GM20431 (cell line): ENCODE measurements around the gene BUD23.
"Not testable (repeated sequence)": the region's sequence is repeated elsewhere in the genome, so short reads cannot be mapped to it uniquely, and the experiment has no call there.

Experiments
- in situ Hi-C: fragments of 300-500 bp; cut with MseI, MboI; formaldehyde crosslinking; loops from one replicate; pipeline ENCODE4 v1.15.0; 2020; ENCODE audit warnings: low sequenced_read_pairs; ENCODE audit not compliant: unreplicated experiment

Gene BUD23

DNA sequence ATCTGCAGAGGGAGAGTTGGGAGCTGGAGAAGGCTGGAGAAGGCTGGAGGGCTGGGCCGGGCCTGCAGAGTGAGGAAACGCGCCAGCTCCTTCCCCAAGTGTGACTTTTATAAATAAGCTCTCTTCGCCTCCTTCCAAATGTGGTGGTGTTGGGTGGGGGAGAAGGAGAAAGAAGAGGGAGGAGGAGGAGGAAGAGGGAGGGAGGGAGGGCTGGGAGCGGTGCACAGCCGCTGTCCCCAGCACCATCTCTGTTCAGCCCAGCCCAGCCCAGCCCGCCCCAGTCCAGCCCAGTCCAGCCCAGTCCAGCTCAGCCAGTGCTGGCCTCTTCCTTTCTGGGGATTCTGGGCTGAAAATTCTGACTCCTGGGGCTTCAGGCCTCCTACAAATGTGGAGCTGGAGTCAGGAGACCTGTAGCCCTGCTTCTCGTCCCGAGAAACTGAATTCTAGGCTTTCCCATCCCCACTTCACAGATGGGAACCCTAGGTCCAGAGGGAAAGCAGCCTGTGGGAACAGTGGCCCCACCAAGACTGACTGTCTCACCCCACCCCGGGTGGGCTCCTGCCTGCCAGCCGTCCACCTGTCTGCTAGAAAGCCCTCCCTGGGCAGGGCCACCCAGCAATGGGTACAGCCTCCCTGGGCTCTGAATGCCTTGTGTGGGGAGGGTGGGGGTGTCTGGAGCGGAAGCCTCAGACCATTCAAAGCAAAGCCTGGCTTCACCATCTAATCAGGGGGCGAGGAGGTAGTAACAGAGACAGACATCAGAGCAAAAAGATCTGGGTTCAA is 33.8 kb downstream of the BUD23 start:
- in situ Hi-C loops, result loop anchor here (10.0 kb wide), 1 partner anchor 62 kb away; no protein-coding TSS in a partner anchor

DNA sequence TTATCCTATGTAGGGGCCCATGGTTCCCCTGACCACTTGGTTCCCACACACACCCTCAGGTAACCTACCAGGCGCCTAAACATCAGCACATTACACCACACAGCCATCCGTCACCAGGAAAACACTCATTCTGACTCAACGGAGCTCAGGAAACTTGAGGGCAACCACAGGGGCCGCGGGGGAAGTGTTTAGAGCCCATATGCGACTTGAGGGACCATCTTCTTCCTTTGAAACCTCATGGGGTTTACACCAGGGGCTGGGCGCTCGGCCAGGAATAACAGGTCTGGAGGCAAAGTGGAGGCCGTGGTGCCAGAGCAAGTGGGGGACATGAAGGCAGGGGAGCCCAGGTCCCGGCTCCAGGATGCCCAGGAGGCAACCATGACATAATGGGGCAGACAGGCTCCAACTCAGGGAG is 34.6 kb downstream of the BUD23 start:
- in situ Hi-C loops, result loop anchor here (10.0 kb wide), 1 partner anchor 63 kb away; no protein-coding TSS in a partner anchor

DNA sequence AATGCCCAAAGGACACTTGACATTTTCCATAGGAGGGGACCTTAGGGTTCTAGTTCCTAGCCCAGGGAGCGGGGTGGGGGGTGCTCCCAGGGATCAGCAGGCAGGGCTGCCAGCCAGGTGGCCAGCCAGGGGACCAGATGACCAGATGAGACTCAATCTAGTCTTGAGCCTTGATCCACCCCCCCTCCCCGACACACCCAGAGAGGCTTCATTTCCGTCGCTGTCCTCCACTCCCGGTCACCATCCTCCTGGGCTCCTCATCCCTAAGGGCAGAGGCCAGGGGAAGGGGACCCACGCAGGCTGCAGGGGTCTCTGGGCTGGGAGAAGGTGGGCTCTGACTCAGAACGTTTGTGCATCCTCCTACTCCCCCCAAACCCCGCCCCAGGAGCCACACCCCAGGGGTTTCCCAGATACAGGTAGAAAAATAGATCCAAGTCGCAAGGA is 35.1 kb downstream of the BUD23 start:
- in situ Hi-C loops, result loop anchor here (10.0 kb wide), 1 partner anchor 64 kb away; no protein-coding TSS in a partner anchor

DNA sequence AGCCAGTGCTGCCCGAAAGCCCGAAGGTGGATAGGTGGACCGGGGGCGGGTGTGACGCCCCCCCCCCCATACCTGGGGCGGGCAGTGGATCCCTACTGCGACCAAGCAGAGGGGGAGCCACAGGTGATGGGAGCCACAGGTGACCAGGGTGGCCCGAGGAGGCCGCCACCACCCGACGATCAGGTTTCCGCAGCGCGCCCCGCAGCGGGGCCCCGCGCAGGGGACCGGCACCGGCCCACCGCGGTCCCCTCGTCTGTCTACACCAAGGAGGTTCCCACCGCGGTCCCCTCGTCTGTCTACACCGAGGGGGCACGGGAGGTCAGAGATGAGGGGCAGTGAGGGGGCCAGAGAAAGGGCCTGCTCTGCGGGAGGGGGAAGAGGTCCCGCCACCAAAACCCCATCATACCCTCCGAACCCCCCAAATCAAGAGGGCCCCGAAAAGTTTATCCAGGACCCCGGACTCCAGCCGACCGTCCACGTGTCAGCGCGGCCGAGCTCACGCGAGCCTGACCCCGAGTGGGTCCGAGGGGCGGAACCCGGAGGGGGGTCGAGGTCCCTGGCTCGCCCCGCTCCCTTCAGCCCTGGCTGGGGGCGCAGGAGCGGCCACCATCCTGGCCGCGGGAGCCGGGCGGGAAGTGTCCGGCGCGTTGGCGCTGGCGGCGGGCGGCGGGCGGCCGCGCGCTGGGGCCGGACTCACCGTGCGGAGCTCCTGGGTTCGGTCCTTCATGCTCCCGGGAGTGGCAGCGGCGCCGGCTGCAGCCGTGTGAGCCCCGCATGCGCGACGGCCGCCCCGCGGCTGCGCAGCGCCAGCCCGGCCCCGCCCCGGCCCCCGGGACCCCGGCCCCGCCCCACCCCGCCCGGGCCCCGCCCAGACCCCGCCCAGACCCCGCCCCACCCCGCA is 35.8 kb downstream of the BUD23 start, which contains the start of gene STX1A:
TSS of gene STX1A (minus strand) at position 765 of the 901 bp plus-strand sequence. CDS start at position 727, 38 bp downstream.
- in situ Hi-C loops, result loop anchor here (10.0 kb wide), 1 partner anchor 64 kb away; no protein-coding TSS in a partner anchor

DNA sequence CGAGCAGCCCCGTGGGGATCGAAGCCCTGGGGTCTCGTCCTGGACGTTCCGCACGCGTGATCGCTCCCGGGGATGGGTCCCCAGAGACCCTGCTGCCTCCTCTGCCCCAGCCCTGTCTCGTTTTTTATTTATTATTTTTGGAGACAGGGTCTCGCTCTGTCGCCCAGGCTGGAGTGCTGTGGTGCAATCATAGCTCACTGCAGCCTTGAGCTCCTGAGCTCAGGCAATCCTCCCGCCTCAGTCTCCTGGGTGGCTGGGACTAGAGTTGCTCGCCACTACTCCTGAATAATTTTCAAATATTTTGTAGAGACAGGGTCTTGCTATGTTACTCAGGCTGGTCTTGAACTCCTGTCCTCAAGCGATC is 36.4 kb downstream of the BUD23 start:
- in situ Hi-C loops, result loop anchor here (10.0 kb wide), 1 partner anchor 65 kb away; no protein-coding TSS in a partner anchor

DNA sequence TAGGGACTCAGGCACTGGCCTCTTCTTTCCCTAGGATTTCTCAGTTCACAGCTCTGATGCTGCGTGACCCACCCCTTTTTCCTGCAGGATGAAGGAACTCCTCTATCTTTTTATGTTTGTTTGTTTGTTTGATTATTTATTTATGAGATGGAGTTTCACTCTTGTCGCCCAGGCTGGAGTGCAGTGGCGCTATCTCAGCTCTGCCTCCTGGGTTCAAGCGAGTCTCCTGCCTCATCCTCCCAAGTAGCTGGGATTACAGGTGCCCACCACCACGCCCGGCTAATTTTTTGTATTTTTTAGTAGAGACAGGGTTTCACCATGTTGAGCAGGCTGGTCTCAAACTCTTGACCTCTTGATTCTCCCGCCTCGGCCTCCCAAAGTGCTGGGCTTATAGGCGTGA is 37.0 kb downstream of the BUD23 start:
- in situ Hi-C loops, result not testable (repeated sequence)

DNA sequence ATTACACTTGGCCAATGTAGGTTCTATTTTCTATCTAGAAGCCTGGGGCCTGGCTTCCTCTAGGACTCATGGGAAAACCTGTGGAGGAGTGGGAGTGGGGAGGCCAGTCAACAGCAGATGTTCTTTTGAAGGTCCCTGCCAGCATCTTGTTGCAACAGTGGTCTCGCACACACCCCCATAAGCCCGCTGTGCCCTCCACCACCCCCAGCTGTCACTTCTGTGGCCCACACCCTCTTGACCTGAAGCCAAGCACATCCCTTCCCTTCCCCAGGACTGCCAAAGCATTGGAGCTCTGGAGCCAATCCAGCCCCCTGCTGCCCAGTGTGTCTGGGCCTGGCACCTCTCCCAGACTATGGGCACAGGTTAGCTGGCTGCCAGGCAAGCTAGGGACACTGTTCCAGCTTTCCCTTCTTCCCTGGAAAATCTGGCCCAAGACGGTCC is 38.0 kb downstream of the BUD23 start:
- in situ Hi-C loops, result no loop called here

DNA sequence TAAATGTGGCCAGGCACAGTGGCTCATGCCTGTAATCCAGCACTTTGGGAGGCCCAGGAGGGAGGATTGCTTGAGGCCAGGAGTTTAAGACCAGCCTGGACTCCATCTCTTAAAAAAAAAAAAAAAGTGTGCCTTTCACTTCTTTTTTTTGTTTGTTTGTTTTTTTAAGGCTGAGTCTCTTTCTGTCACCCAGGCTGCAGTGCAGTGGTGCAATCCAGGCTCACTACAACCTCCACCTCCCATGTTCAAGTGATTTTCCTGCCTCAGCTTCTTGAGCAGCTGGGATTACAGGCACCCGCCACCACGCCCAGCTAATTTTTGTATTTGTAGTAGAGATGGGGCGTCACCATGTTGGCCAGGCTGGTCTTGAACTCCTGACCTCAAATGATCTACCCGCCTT is 38.8 kb downstream of the BUD23 start:
- in situ Hi-C loops, result not testable (repeated sequence)

DNA sequence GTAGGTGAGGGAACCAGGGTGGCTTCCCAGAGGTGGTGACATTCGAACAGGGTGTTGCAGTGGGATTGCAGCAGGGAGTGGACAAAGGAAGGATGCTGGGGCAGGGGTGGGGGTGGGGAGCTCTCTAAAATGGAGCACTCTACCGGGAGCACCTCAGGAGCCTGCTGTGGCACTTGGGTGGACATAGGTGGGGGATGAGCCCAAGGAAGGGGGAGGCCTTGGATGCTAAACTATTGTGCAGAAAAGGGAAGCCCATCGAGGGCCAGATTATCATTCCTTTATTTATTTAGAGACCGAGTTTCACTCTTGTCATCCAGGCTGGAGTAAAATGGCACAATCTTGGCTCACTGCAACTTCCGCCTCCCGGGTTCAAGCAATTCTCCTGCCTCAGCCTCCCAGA is 39.4 kb downstream of the BUD23 start:
- in situ Hi-C loops, result no loop called here

DNA sequence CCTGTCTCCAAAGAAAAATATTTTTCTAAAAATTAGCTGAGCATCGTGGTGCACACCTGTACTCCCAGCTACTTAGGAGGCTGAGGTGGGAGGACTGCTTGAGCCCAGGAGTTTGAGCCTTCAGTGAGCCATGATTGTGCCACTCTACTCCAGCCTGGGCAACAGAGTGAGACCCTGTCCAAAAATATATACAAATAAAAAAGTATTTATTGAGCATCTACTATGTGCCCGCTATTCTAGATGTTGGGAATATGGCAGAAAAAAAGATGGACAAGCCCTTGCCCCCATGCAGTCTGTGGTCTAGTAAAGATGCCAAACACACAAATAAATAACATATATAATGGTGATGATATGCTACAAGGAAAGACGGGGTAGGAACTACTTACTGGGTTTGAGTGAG is 40.4 kb downstream of the BUD23 start:
- in situ Hi-C loops, result no loop called here

DNA sequence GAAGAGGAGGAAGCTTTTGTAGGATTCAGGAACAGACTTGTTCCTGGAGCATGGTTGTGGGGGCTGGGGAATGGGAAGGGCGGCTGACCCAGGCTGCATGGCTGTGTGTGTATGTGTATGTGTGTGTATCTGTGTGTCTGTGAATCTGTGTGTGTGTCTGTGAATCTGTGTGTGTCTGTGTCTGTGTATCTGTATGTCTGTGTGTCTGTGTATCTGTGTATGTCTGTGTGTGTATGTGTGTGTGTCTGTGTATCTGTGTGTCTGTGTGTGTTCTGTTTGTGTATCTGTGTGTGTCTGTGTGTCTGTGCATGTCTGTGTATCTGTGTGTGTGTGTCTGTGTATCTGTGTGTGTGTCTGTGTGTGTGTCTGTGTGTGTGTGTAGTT is 42.7 kb downstream of the BUD23 start:
- in situ Hi-C loops, result no loop called here

DNA sequence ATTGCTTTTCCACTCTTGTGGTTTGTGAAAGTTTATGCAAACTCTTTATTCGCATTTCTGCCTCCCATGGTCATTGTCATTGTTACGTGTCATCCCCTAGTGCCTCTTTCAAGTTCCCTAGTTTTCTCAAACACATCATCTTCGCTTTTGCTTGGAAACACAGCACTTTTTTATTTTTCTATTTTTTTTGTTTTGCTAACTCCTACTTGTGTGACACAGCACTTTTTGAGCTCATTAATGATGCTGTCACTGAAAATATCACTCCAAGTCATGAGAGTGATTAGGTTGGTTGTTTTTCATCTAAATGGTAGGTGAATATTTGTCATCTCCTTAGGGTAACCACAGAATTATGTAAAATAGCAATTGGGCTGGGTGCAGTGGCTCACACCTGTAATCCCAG is 44.6 kb downstream of the BUD23 start:
- in situ Hi-C loops, result no loop called here

DNA sequence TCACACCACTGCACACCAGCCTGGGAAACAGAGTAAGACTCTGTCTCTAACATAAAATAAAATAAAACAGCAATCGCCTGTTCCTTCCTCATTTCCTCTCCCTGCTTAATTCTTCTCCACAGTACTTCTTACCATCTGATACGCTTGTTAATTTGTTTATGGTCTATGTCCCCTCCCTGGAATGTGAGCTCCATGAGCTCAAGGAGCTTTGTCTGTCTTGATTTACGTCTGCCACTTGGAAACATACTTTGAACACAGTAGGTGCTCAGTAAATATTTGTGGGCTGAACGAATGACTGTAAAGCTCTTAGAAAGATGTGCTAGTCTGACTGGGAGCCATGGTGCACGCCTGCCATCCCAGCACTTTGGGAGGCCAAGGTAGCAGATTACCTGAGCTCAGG is 45.2 kb downstream of the BUD23 start:
- in situ Hi-C loops, result no loop called here

DNA sequence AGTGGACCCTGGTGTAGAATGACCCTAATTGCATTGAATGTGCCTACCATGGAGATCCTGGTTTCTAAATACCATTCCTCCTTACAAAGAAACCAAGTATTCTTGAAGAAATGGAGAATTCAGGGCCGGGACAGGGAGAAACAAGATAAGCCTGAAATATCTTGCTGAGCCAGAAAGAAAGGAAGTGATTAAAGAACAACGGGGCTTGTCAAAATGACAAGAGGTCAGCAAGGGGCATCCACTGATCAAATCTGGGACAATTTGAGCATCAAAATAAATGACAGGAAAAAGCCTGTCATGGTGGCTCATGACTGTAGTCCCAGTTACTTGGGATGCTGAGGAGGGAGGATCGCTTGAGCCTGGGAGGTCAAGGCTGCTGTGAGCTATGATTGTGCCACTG is 47.1 kb downstream of the BUD23 start:
- in situ Hi-C loops, result loop anchor here (10.0 kb wide), 1 partner anchor 126 kb away; no protein-coding TSS in a partner anchor

DNA sequence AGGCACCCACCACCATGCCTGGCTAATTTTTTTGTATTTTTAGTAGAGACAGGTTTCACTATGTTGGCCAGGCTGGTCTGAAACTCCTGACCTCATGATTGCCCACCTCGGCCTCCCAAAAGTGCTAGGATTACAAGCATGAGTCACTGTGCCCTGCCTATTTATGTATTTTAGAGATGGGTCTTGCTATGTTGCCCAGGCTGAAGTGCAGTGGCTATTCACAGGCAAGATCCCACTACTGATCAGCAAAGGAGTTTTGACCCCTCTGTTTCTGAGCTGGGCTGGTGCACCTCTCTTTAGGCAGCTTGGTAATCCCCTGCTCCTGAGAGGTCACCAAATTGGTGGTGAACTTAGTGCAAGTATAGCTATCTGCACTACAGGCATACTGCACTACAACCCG is 49.0 kb downstream of the BUD23 start:
- in situ Hi-C loops, result loop anchor here (10.0 kb wide), 1 partner anchor 128 kb away; no protein-coding TSS in a partner anchor

DNA sequence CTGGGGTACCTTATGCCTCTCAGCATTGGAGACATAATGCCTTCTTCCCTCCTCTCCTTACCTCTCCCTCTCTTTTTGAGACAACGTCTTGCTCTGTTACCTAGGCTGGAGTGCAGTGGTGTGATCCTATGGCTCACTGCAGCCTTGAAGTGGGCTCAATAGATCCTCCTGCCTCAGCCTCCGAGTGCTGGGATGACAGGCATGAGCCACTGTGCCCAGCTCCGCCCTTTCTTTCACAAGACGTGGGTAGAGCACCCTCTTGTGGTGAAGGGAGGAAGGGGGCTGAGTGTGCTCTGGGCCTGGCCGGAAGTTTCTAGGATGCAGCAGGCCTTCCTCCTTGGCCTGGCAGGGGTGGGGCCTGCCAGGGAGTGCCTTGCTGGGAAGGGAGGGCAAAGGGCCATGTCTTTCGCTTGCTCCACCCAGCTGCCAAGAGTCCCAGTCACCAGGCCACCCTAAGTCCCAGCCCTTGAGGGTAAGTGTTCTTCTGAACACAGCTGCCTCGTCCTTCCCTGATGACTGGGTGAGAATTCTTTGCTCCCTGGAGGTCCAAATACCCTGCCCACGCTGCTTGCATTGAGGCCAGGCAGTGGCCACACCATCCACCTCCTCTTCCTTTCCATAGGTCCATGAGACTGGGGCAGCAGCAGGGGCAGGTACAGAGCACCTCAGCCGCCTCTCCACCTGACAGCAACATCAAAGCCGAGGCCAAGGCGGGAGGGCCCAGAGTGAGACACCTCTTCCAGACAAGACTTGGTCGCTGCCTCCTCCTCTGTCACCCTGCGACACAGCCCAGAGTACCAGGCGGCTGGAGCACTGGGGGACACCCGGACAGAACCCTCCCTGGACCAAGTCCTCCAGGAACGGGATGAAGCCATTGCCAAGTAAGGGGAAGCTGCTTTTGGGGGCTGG is 51.5 kb downstream of the BUD23 start:
- in situ Hi-C loops, result loop anchor here (10.0 kb wide), 1 partner anchor 130 kb away; no protein-coding TSS in a partner anchor

DNA sequence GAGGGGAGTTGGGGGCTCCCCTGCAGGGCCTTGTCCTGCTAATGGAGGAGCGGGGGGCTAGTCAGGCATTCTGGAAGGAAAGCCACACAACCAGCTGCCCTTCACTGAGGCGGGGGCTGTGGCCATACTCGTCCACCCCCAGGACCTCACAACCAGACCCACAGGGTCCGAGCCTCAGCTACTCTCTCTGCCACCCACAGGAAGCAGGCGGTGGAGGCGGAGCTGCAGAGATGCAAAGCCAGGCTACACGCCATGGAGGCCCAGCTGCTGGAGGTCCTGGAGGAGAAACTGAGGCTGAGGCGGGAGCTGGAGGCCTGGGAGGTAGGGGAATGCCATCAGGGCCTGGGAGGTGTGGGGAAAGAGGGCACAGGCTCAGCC is 52.1 kb downstream of the BUD23 start:
- in situ Hi-C loops, result loop anchor here (10.0 kb wide), 1 partner anchor 131 kb away; no protein-coding TSS in a partner anchor

DNA sequence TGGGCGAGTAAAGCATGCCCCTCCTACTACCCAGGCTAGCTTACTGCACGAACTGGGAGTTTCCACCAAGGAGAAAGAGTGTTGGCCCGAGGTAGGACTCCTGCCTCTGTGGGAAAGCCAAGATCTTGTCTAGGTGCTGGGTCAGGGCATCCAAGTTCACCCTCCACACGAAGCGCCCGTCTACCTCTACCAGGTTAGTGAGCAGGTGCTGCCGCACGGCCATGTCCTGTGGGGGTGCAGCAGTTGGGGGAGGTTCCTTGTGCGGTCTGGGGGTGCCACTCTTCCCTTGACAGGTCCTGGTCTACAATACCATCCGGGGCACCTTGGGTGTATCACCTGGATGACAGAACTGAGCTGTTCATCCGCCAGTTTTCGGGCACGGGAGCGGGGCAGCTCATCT is 53.5 kb downstream of the BUD23 start:
- in situ Hi-C loops, result loop anchor here (10.0 kb wide), 1 partner anchor 132 kb away; no protein-coding TSS in a partner anchor

DNA sequence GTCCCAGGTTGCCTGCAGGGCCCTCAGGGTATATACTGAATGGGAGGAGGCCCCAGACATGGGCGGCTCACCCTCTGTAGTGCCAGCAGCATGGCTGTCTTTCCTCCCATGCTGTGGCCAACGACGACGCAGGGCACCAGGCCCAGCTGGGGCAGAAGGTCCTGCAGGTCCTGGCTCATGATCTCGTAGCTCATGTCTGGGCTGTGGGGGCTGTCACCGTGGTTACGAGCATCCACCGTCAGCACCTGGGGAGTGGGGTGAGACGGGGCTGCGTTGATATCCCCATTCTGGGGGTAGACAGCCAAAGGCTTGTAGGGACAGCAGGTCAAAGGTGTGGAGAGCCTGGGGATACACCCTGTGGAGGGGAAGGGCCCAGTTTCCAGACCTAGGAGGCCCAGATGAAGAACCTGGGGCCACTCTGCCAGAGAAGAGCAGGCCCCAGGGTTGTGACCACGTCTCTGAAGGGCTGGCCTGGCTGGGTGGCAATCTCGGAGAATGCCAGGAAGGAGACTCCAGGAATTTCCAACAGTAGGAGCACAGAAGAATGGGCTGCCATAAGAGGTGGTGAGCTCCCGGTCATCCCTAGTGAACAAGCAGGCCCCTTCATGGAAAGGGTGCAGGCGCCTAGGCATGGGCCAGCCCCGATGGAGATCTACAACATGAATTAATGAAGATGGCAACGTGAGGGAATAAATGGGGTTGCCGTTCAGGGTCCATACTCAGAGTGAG is 54.3 kb downstream of the BUD23 start:
- in situ Hi-C loops, result loop anchor here (10.0 kb wide), 1 partner anchor 133 kb away; no protein-coding TSS in a partner anchor
